HEK293T (cell line): Measurements from ENCODE around the gene ANKH.

Experiments
- CTCF ChIA-PET: fragments of 350-600 bp; formaldehyde crosslinking; extraction: SDS; loops from one replicate; lab custom pipeline; 2021; ENCODE audit warnings: antibody characterized with exemption, inconsistent platforms; lab: Yijun Ruan, JAX
- POLR2A ChIA-PET: fragments of 350-600 bp; formaldehyde crosslinking; extraction: SDS; loops from one replicate; lab custom pipeline; 2020; ENCODE audit warnings: antibody characterized with exemption, inconsistent platforms; lab: Yijun Ruan, JAX
- DNase-seq: peaks from one replicate; pipeline ENCODE4 v3.0.0; 2012; ENCODE audit warnings: mixed read lengths; ENCODE audit errors: extremely low spot score
- ARNT ChIP-seq: fragments of 450-650 bp; IDR thresholded peaks from 2 replicates; pipeline ENCODE4 v1.6.1; 2017; ENCODE audit warnings: mild to moderate bottlenecking
- BHLHE40 ChIP-seq: fragments of 450-650 bp; IDR thresholded peaks from 2 replicates; pipeline ENCODE4 v1.6.1; 2016; ENCODE audit warnings: mild to moderate bottlenecking, moderate library complexity, borderline replicate concordance
- CTBP1 ChIP-seq: fragments of 450-650 bp; IDR thresholded peaks from 2 replicates; pipeline ENCODE4 v1.6.1; 2016; ENCODE audit warnings: borderline replicate concordance
- ELF4 ChIP-seq: fragments of 450-650 bp; IDR thresholded peaks from 2 replicates; pipeline ENCODE4 v1.6.1; 2017; ENCODE audit warnings: antibody characterized with exemption
- FOXA1 ChIP-seq: fragments of 450-650 bp; IDR thresholded peaks from 2 replicates; pipeline ENCODE4 v1.6.1; 2016; ENCODE audit warnings: mild to moderate bottlenecking
- FOXK2 ChIP-seq: fragments of 450-650 bp; IDR thresholded peaks from 2 replicates; pipeline ENCODE4 v1.6.1; 2016; ENCODE audit warnings: mild to moderate bottlenecking
- FOXM1 ChIP-seq: fragments of 450-650 bp; IDR thresholded peaks from 2 replicates; pipeline ENCODE4 v1.6.1; 2017; ENCODE audit warnings: mild to moderate bottlenecking, borderline replicate concordance
- HDGF ChIP-seq: fragments of 450-650 bp; IDR thresholded peaks from 2 replicates; pipeline ENCODE4 v1.6.1; 2017; ENCODE audit warnings: antibody characterized with exemption, borderline replicate concordance
- L3MBTL2 ChIP-seq: fragments of 450-650 bp; conservative IDR thresholded peaks from 2 replicates; pipeline ENCODE4 v1.6.1; 2016; ENCODE audit warnings: mild to moderate bottlenecking
- LEF1 ChIP-seq: fragments of 450-650 bp; IDR thresholded peaks from 2 replicates; pipeline ENCODE4 v1.6.1; 2017; ENCODE audit warnings: mild to moderate bottlenecking, borderline replicate concordance
- NFRKB ChIP-seq: fragments of 450-650 bp; IDR thresholded peaks from 2 replicates; pipeline ENCODE4 v1.6.1; 2016; ENCODE audit warnings: mild to moderate bottlenecking, moderate library complexity
- SP1 ChIP-seq: fragments of 450-650 bp; IDR thresholded peaks from 2 replicates; pipeline ENCODE4 v1.6.1; 2017
- SUZ12 ChIP-seq: fragments of 450-650 bp; IDR thresholded peaks from 2 replicates; pipeline ENCODE4 v1.6.1; 2016; ENCODE audit warnings: mild to moderate bottlenecking
- TARDBP ChIP-seq: fragments of 450-650 bp; IDR thresholded peaks from 2 replicates; pipeline ENCODE4 v1.6.1; 2016
- ZNF384 ChIP-seq: fragments of 450-650 bp; IDR thresholded peaks from 2 replicates; pipeline ENCODE4 v1.6.1; 2016
- TF ChIP-seq, protein P1 (sequence below): fragments of 450-650 bp; IDR thresholded peaks from 2 replicates; pipeline ENCODE4 v1.6.1; 2016

Gene ANKH

DNA sequence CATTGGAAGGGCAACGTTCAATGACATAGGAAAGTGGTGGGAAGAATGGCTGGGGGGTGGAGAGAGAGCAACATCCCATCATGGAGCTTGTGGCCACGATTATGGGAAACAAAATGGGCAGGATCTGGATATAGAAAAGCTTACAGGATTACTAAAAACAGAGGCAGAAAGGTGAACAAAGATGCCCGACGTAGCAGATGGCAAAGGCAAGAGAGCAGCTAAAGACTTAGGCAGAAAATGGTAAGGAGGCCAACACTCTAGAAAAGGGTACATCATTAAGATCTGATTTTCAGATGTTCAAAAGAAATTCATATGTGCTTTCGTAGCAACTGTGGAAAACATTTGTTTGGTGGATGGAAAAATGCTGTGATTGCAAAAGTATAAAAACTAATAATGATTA is 104.5 kb downstream of the ANKH start:
- ChIA-PET CTCF (no interaction called here), POLR2A (no interaction called here)
- TF ChIP-seq SP1 = no peak
- no peak for TF ChIP-seq TARDBP
- no peak for TF ChIP-seq NFRKB
- TF ChIP-seq FOXM1 = no peak
- DNase-seq = no peak

DNA sequence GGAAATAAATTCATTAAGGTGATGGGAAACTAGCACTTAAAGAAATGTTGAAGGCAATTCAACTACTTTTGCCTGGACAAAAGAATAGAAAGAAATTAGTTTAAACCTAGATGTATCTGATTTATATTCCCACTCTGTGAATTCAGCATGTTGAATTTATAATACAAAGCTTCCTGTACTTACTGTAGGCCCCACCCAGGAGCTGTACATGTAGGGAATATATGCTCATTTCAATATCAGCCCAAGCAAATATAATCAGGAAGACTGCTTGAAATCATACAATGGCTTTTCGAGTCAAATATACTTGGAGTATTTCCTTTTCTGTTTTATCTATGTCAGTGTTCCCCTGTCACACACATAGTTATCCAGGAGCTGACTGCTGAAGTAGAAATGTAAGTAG is 105.0 kb downstream of the ANKH start:
- ChIA-PET POLR2A (no interaction called here), CTCF (no interaction called here)
- DNase-seq = no peak
- TF ChIP-seq SUZ12 = no peak
- TF ChIP-seq SP1 = no peak
- no peak for TF ChIP-seq ELF4
- no peak for TF ChIP-seq BHLHE40
- no peak for TF ChIP-seq FOXA1
- TF ChIP-seq ARNT = no peak
- TF ChIP-seq NFRKB = no peak
- no peak for TF ChIP-seq HDGF

DNA sequence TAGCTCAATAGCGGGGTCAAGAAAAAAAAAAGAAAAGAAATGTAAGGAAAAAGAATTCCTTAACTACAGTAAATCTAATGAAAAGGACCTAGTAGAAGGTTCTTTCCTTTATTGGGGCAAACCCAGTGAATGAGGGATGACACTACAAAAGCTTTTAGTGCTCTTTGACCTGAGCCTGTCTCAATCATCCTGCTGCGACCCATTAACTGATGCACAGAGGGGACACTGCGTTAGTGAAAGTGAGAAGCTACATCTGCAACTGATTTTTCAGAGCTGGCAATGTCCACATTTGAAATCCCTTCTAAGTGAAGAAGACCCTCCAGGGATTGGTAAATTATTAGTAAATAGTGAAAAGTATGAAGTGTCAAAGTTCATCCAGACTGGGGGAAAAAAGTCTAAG is 106.0 kb downstream of the ANKH start:
- no peak for DNase-seq
- ChIA-PET POLR2A (no interaction called here), CTCF (interaction anchor here (0.7 kb wide), 1 partner anchor 220 kb away, joined by 3 read pairs; no protein-coding TSS in a partner anchor)
- TF ChIP-seq BHLHE40 (no peak), LEF1 (no peak), CTBP1 (no peak), ELF4 (no peak), ZNF384 (no peak), FOXA1 (no peak), FOXM1 (no peak), ARNT (no peak), FOXK2 (no peak), HDGF (no peak), NFRKB (no peak), L3MBTL2 (no peak), SUZ12 (no peak), SP1 (no peak), TARDBP (no peak)
- TF ChIP-seq, protein P1, sequence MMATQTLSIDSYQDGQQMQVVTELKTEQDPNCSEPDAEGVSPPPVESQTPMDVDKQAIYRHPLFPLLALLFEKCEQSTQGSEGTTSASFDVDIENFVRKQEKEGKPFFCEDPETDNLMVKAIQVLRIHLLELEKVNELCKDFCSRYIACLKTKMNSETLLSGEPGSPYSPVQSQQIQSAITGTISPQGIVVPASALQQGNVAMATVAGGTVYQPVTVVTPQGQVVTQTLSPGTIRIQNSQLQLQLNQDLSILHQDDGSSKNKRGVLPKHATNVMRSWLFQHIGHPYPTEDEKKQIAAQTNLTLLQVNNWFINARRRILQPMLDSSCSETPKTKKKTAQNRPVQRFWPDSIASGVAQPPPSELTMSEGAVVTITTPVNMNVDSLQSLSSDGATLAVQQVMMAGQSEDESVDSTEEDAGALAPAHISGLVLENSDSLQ = no peak

DNA sequence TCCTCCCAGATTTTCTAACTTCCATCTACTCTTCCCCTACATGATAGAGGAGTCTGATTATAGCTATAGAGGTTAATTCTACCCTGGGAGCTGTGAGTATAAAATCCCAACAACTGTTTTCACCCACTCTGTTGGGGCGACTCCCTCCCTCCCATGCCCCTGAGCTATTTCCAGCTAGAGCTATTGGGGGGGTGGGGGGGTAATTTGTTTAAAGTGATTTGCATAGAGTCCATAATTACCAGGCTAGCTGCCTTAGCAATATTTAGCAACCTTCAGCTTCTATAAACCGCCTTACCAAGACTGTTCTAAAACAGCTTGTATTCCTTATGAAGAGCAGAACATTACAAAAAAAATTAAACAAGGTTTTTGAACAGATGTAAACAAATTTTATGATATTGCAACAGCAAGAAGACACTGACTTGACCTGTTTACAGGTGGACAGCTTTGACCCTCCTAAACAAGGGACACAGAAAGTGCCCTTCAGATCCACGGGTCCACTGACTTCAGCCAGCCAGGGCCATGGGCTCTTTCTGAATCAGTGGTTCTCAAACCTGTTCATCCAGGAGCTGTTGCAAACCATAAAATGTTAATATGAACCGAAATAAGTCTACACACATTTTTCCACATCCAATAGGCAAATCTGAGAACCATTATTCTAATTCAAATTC is 108.9 kb downstream of the ANKH start:
- TF ChIP-seq FOXM1 = no peak
- TF ChIP-seq L3MBTL2 = no peak
- no peak for TF ChIP-seq FOXK2
- no peak for TF ChIP-seq HDGF
- no peak for TF ChIP-seq BHLHE40
- no peak for TF ChIP-seq FOXA1
- TF ChIP-seq, protein P1 = no peak
- no peak for TF ChIP-seq ARNT
- CTCF ChIA-PET = no interaction called here
- no peak for DNase-seq
- POLR2A ChIA-PET = no interaction called here

DNA sequence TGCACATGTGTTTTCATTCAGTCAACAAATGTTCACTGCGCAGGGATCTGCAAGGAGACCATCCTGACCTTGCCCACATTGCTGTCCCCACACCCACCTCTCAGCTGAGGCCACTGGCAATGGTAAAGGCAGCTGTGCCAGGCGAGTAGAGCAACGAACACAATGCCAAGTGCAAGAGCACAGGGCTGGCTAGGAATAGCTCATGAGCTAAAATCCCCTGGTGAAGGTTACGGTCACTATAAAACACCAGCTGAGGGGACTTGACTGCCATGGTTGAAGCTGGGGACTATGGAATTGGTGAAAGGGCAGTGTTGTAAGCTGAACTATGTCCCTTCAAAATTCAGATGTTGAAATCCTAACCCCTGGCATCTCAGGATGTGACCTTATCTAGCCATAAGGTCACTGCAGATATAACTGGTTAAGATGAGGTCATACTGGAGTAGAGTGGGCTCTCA is 111.0 kb downstream of the ANKH start:
- CTCF ChIA-PET = interaction anchor here (0.5 kb wide), 1 partner anchor 13 kb away, joined by 5 read pairs; no protein-coding TSS in a partner anchor
- TF ChIP-seq CTBP1 (no peak), SP1 (no peak), BHLHE40 (no peak), LEF1 (no peak), NFRKB (no peak), ZNF384 (no peak), FOXA1 (no peak), TARDBP (no peak), HDGF (no peak), ELF4 (no peak), ARNT (no peak), L3MBTL2 (no peak), FOXK2 (no peak), SUZ12 (no peak), FOXM1 (no peak)
- TF ChIP-seq, protein P1 = no peak
- POLR2A ChIA-PET = no interaction called here
- DNase-seq = no peak

DNA sequence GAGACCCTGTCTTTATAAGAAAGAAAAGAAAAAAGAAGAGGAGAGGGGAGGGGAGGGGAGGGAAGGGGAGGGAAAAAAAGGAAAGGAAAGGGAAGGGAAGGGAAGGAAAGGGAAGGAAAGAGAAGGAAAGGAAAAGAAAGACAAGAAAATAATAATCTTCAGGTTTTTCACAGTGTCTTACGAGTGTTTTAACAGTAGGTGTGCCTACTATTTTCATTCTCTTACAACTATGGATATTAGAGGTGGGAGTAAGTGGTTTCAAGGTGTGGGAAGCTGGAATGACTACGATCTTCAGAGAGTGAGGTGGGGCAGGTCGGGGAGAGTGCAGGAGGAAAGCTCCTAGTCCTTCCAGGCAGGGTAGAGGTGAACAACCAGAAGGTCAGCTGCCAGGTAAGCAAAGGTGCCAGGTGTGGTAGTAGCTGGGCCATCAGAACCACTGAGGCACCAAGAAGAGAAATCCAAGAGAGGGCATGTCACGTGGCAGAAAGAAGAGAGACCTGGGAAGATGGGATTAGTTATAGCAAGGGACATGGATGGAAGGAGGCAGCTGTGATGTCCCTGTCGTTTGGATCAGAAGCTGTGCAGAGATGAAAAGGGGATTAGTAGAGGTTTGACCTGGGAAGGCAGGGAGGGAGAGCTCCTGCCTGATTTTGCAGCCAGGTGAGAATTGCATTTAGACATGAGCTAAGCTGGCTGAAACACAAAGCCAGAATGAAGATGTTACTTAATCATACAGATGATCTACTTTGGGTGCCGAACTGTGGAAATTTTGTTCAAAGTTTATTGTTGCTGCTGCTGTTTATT is 111.6 kb downstream of the ANKH start:
- no peak for DNase-seq
- ChIA-PET CTCF (interaction anchor here (0.5 kb wide), 1 partner anchor 13 kb away, joined by 5 read pairs; no protein-coding TSS in a partner anchor), POLR2A (no interaction called here)
- TF ChIP-seq NFRKB (no peak), LEF1 (no peak), HDGF (no peak), FOXA1 (no peak), L3MBTL2 (no peak), ZNF384 (no peak), SUZ12 (no peak), FOXK2 (no peak)
